ENCODE data around the gene CIROP. TPM values are rescaled to one million over a fixed set of nuclear protein-coding genes. Genes with fewer than 3 reads are reported as not detected.

CIROP gene
- total RNA-seq, 4 donors from 2014 or later, result 0.19 TPM; not detected in 3

GRCh38 chr14:23137813-23138535, 33.2 kb upstream of the CIROP start:
- intact Hi-C loops (cut with DNase I), result no loop called here
- Histone ChIP-seq H3K27me3 (no peaks in the 10 kb centered on the region), H3K9me3 (no peaks in the 10 kb centered on the region), H3K4me1 (peaks cover 19 to 41% (median 36%) of the 10 kb centered on the region in 4 donors), H3K4me3 (no peak overlapping the region), H3K36me3 (peaks cover 19 to 66% (median 41%) of the 10 kb centered on the region in 4 donors), H3K27ac (replicated peaks in 1 of 4) (peak overlapping the region; percentile 36 to 94 (median 56))
- TF ChIP-seq EP300 (IDR thresholded peaks at IDR 0.05) (no peak), CTCF (IDR thresholded peaks at IDR 0.05) (no peak), POLR2A (IDR thresholded peaks at IDR 0.05; ENCODE audit: low read depth) (no peak), POLR2AphosphoS5 (IDR thresholded peaks at IDR 0.05) (no peak)
- WGBS, result 81% methylated on average over 6 of the region's 6 CpGs
- no peak for DNase-seq (ENCODE audit: extremely low spot score)

- 89% methylated on average over 11 of the region's 11 CpGs for WGBS
- no peaks in the 10 kb centered on the region for H3K9me3 ChIP-seq
- intact Hi-C loops (cut with DNase I), result no loop called here
- H3K27ac ChIP-seq (replicated peaks in 1 of 4), result peak overlapping the region; percentile 36 to 94 (median 56)
- no peak overlapping the region for H3K4me3 ChIP-seq
- no peak for DNase-seq (ENCODE audit: extremely low spot score)
- peaks cover 12 to 34% (median 29%) of the 10 kb centered on the region in 4 donors for H3K4me1 ChIP-seq
- peaks cover 19 to 68% (median 46%) of the 10 kb centered on the region in 4 donors for H3K36me3 ChIP-seq
- no peak for TF ChIP-seq CTCF (IDR thresholded peaks at IDR 0.05)
- peak in 1 of 2 donors; percentile 38 for TF ChIP-seq POLR2AphosphoS5 (IDR thresholded peaks at IDR 0.05)
- TF ChIP-seq EP300 (IDR thresholded peaks at IDR 0.05), result no peak
- no peak for TF ChIP-seq POLR2A (IDR thresholded peaks at IDR 0.05; ENCODE audit: low read depth)
- H3K27me3 ChIP-seq, result no peaks in the 10 kb centered on the region
Observed at GRCh38 chr14:23137192-23137812, 32.5 kb upstream of the CIROP start.

GRCh38 chr14:23136566-23137133, 31.9 kb upstream of the CIROP start:
- no peak for TF ChIP-seq CTCF (IDR thresholded peaks at IDR 0.05)
- Histone ChIP-seq H3K36me3 (peaks cover 19 to 75% (median 51%) of the 10 kb centered on the region in 4 donors), H3K27me3 (no peaks in the 10 kb centered on the region), H3K27ac (replicated peaks in 1 of 4) (peak overlapping the region in 2 of 4 donors; percentile 50 to 94), H3K4me3 (no peak overlapping the region), H3K9me3 (no peaks in the 10 kb centered on the region), H3K4me1 (peaks cover 8 to 28% (median 23%) of the 10 kb centered on the region in 4 donors)
- no peak for DNase-seq (ENCODE audit: extremely low spot score)
- intact Hi-C loops (cut with DNase I), result no loop called here
- WGBS, result 93% methylated on average over 16 of the region's 16 CpGs

GRCh38 chr14:23132970-23133369, 28.2 kb upstream of the CIROP start:
- Histone ChIP-seq H3K27me3 (no peaks in the 10 kb centered on the region), H3K36me3 (peaks cover 17 to 68% (median 54%) of the 10 kb centered on the region in 4 donors), H3K4me1 (peaks cover 4 to 33% (median 30%) of the 10 kb centered on the region in 4 donors), H3K27ac (replicated peaks in 1 of 4) (no peak overlapping the region), H3K9me3 (no peaks in the 10 kb centered on the region), H3K4me3 (no peak overlapping the region)
- no peak for TF ChIP-seq CTCF (IDR thresholded peaks at IDR 0.05)
- TF ChIP-seq EP300 (IDR thresholded peaks at IDR 0.05), result no peak
- no peak for TF ChIP-seq POLR2AphosphoS5 (IDR thresholded peaks at IDR 0.05)
- TF ChIP-seq POLR2A (IDR thresholded peaks at IDR 0.05; ENCODE audit: low read depth), result no peak
- 82% methylated on average over 8 of the region's 8 CpGs for WGBS
- intact Hi-C loops (cut with DNase I), result no loop called here
- no peak for DNase-seq (ENCODE audit: extremely low spot score)
